Fibroblast of skin of back (primary cell): ENCODE data around the gene AP3M1. TPM values are rescaled to one million over a fixed set of nuclear protein-coding genes. Genes with fewer than 3 reads are reported as not detected.
A peak's percentile ranks its signal among the peaks of the same experiment; 100 is the strongest.
"Not testable (repeated sequence)": the region's sequence is repeated elsewhere in the genome, so short reads cannot be mapped to it uniquely, and the experiment has no call there.

ENCODE experiments used
- DNase-seq: peaks from one replicate; pipeline ENCODE4 v3.0.0-alpha.2; 2013
- polyA plus RNA-seq, 2 experiments: library from polyadenylated mRNA; unstranded; fragments of 120-200 nt; gene quantifications; one replicate each; pipeline ENCODE4 v1.2.1, GENCODE V29; 2013; ENCODE audit not compliant: insufficient read length in 2 of 2

Gene AP3M1, protein sequence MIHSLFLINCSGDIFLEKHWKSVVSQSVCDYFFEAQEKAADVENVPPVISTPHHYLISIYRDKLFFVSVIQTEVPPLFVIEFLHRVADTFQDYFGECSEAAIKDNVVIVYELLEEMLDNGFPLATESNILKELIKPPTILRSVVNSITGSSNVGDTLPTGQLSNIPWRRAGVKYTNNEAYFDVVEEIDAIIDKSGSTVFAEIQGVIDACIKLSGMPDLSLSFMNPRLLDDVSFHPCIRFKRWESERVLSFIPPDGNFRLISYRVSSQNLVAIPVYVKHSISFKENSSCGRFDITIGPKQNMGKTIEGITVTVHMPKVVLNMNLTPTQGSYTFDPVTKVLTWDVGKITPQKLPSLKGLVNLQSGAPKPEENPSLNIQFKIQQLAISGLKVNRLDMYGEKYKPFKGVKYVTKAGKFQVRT
- polyA plus RNA-seq (2013, experiment 1 of 2; ENCODE audit: insufficient read length) = 29.5 TPM
- polyA plus RNA-seq (2013, experiment 2 of 2; ENCODE audit: insufficient read length) = 26.1 TPM

DNA sequence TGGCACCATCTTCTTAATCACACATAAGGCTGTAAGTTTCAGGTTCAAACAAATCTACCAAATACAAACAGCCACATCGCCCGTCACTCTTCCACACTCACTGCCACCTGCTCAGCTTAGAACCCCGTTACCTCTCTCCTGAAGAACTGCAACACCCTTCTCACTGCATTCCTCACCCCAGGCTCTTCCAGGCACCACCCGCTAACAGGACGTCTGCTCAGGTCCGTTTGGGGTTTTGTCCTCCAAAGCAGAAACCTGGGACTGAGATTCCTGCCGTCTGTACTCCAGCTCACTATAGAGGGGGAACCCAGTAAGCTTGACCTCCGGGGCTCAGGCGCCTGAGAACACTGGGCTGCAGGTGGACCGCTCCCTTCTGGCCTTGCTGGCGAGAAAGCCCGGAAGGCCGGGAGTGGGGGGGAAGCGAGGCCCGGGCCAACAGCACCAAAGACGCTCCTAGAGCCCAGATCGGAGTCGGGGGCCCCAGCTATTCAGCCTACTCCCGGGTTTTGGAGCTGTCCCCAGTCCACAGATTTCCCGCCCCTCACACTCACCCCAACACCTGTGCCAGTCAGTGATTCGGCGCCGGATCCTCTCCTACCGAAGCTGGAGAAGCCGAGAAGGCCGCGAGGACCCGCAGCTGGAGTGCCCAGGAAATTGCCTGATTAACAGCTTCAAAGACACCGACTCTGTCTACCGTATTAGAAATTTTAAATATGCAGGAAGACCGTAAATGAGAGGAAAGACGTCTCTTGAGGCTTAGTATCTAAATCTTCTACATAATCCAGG lies at the start of gene AP3M1:
AP3M1 (minus strand) TSS at position 625 of the 786 bp plus-strand sequence. CDS start 12,449 bp downstream, outside the sequence.
- no peak for DNase-seq

DNA sequence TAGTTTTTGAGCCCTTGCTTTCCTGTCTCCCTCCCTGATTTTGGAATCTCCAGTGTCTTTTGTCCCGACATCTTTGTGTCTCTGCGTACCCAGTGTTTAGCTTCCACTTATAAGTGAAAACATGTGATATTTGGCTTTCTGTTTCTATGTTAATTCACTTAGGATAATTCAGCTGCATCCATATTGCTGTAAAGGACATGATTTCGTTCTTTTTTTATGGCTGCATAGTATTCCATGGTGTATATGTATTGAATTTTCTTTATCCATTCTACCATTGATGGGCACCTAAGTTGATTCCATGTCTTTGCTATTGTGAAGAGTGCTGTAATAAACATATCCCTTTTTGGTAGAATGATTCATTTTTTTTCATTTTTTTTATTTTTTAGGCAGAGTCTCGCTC lies 48.7 kb upstream of the AP3M1 start:
- no peak for DNase-seq

DNA sequence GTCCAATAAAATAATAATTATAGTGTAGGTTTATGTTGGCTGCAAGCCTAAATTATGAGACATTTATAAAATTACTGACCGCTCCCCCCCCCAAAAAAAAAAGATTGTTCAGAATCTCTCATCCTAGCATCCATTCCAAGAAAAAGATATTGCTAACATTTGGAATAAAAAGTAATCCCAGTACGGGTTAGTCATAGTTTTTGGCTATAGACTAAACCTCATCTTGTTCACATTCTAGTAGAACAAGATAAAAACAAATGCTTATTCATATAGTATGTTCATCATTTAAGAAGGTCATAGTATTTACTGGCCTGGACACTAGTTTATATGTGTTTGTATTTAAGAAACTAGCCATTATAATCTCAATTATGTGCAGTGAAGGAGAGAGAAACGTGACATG lies 44.4 kb upstream of the AP3M1 start:
- DNase-seq = peak; percentile 44

DNA sequence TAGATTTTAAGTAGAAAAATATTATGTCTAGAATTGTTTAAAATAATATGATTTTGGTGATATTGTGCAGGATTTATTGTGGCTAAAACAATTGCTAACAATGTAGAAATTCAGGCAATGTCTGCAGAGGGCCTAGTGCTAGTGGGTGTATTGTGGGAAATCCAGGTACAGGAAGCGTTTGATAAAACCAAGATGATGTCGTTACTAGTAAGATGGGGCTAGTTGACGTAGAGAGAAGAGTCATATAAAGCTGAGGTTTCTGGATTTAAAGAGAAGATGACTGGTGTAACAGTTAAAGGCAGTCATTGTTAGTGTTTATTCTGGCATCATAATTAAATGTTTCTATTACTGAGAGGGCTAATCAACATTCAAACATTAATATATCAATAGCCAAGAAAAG lies 43.9 kb upstream of the AP3M1 start:
- DNase-seq = peak; percentile 23

DNA sequence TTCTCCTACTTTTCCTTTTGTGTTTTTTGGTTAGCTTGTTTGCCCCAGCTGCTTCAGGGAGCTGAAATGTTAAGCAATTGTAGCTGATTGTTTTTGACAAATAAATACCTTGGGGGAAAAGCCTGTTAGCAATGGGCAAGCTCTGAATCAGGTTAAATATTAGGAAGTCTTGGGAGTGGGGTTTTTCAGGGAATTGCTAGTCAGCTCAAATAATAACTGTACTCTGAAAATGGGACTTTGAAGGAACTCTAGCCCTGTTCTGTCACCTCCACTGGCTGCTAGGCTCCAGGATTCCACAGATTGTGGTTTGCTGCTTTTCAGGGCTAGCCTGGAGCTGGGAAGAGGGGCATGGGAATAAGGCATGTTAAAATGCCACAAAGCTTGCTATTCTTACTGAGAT lies 39.9 kb upstream of the AP3M1 start:
- DNase-seq = peak; percentile 70

DNA sequence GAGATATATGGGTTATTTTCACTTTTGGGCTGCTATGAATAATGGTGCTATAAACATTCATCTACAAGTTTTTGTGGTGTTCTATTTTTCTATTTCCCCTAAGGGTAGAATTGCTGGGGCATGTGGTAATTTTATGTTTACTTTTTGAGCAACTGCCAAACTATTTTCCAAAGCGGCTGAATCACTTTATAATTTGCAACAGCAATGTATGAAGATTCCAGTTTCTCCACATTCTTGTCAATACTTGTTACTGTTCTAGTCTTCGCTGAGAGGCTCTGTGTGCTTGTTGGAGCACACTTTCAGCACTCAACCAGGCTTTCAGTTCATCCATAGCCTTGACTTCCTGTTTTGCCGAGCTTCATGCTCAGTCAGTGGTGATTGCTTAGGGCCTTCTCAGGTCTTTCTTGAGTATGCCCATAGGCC lies 39.4 kb upstream of the AP3M1 start:
- peak; percentile 96 for DNase-seq

DNA sequence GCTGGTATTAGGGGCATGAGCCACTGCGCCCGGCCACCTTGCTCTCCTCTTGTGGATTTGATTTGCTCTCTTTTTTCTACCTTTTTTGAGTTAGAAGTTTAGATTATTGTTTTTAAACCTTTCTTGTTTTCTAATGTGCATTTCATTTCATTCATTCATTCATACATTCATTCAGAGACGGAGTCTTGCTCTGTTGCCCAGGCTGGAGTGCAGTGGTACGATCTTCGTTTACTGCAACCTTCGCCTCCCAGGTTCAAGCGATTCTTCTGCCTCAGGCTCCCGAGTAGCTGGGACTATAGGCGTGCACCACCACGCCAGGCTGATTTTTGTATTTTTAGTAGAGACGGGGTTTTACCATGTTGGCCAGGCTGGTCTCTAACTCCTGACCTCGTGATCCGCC lies 38.0 kb upstream of the AP3M1 start:
- DNase-seq = not testable (repeated sequence)

DNA sequence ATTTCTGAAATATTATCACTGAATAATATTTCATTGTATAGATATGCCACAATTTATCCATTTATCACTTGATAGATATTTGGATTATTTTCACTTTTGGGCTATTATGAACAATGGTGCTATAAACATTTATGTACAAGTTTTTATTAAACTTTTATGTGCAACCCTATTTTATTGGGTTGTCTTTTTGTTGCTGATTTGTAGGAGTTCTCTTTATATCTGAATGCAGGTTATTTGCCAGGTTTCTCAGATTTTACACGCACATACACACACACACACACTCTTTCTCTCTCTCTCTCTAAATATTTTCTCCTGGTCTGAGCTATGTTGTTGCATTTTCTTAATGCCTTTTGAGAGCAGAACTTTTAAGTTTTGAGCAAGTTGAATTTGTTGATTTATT lies 36.6 kb upstream of the AP3M1 start:
- no peak for DNase-seq

DNA sequence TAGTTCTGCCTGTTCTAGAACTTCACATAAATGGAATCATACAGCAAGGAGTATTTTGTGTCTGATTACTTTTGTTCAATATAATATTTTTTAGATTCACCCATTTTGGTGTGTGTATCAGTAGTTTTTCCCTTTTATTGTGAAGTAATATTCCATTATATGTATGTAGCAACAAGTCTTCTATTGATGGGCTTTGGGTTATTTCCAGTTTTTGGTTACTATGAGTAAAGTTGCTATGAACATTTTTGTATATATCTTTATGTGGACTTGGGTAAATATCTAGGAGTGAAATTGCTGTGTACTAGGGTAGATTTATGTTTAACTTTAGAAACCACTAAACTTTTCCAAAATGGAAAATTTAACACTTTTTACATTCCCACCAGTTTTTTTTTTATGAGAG lies 36.0 kb upstream of the AP3M1 start:
- DNase-seq = no peak

DNA sequence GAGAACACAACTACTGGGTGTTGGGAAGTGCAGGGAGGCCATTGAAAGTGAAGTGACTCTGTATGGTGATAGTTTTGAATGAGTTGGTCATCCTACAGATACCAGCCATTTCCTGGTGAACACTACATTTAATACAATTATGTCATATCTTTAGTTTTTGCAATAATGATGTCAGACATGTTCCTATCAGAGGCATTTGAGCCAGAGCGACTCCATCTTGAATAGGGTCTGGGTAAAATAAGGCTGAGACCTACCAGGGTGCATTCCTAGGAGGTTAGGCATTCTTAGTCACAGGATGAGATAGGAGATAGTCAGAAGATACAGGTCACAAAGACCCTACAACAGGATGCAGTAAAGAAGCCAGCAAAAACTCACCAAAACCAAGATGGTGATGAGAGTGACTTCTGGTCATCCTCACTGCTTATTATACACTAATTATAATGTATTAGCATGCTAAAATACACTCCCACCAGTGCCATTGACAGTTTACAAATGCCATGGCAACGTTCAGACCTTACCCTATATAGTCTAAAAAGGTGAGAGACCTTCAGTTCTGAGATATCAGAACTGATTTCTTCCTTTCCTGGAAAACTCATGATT lies 28.6 kb upstream of the AP3M1 start:
- DNase-seq = peak; percentile 48

DNA sequence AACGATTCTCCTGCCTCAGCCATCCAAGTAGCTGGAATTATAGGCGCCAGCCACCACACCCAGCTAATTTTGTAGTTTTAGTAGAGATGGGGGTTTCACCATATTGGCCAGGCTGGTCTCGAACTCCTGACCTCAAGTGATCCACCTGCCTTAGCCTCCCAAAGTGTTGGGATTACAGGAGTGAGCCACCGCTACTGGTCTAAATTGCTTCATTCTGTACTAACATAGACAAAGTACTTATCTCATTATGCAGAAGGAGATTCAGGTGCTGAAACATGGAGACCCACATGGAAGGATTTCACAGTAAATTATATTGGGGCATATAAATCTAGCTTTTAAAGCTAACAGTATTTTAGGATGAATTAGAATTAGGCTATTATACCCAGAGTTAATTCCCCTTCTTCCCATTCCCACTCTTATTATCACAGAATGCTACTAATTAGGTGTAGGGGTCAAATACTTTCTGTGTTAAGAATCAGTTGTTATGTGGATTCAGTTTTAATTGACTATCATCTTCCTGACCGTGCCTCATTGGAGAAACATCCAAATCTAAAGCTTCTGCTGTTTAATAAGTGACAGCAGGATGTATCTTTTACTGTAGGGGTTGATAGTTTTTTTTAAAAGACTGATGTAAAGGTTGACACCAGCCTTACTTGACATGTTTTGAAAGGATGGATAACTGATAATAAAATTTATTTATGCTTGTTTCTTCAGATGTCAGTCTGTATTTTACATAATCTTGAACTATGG lies 27.6 kb upstream of the AP3M1 start:
- no peak for DNase-seq

DNA sequence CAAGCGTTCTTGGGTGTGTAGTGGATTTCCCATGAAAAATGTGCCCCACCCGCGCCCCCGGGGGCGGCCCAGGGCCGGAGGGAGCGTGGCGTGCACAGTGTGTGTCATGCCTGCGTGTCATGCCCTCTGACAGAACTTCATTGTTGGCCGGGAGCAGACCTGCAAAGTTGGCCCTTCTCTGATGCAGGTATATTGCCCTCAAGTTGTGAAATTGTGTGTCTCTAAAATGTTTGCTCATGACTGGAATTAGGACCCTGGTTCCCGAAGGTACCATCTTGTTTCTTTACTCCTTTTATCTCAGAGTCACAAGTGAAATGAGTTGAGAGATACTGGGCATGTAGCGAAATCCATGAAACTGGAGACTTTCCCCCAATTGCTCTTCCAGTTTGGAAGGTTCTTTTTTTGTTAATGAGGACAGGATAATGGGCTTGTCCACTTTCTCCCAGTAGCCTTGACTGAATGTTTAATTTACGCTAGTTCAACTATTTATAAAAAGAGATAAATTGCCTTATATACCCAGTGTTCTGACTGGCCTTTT lies 26.6 kb upstream of the AP3M1 start:
- DNase-seq = peak; percentile 41

DNA sequence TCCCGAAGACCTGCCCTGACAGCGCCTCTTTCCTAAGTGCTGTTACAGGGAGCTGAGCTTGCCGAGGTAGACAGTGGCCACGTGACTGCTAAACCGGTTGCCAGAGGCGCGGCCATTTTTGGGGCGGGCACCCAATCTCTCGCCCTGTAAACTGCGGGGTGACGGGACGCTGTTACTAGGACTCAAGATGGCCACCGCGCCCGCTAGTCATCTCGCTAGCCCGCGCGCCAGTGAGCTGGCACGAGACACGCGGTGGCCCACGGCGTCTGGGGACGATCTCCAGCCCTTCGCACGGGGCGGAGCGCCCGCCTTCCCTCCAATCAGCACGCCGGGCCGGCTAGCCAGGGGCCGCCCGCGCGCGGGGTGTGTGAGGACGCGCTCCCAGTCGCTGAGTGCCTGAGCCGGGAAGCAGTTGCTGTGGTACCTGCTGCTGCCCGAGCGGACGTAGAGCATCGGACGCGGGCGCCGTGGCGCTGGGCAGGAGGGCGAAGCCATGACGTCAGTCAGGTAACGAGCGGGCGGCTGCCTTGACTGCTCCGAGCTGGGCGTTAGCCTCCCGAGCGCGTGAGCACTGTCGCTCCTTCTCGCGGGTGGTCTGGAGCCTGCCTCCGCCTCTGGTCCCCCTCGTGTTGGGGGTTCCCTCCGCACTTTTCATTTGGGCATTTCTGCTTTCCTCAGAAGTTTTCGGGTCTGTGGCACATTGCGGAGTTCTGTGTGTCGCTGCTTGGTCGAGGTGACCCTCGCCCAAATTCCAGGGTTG lies 25.9 kb upstream of the AP3M1 start:
- DNase-seq = peak; percentile 97

DNA sequence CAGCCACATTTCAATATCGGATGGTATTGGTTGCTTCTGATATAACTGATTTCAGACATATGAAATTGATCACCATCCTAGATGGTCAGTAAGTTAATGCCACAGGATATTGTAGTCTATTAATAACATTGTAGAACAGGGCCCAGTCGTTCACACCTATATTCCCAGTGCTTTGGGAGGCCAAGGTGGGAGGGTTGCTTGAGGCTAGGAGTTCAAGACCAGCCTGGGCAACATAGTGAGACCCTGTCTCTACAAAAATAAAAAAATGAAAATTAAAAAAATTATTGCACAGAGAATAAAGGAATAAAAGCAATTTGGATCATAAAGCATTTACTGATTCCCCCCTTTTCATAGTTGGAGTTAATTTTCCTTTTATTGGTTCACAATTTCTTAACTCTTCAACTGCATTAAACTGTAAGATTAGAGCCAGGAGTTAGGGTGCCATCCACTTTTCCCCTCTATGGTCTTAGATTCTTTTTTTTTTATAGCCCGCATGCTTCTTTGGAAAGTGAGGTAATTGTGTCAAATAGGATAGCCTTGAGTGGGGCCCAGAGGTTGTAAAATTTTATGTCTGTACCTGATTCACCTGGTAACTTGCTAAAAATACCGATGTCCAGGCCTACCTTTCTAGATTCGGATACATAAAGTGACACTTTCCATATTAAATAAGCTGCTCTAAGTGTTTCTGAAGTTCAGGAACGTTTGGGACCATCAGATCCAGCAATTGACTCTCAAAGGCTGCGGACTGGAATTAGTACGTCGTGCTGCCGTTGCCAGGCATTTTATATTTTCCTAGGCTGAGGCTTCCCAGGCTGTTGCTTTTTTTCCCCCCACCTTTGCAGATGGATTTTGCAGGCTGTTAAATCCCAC lies 25.1 kb upstream of the AP3M1 start:
- DNase-seq = no peak

DNA sequence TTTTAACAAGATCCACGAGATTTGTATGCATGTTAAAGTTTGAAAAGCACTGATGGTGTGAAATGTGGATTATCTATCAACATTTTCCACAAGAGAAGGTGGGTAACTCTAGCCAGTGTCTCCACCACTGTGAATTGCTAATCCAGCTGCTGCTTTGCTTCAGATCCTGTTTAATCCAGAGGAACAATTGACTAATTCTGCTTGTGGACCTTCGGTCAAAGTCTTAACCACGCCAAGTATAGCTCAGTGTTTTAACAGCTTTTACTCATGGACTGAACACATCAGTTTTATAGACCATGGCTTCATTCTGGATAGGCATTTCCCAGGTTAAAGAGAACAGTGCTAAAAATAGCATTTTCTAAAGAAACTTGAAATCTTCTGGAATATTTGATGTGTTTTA lies 23.9 kb upstream of the AP3M1 start:
- DNase-seq = no peak

DNA sequence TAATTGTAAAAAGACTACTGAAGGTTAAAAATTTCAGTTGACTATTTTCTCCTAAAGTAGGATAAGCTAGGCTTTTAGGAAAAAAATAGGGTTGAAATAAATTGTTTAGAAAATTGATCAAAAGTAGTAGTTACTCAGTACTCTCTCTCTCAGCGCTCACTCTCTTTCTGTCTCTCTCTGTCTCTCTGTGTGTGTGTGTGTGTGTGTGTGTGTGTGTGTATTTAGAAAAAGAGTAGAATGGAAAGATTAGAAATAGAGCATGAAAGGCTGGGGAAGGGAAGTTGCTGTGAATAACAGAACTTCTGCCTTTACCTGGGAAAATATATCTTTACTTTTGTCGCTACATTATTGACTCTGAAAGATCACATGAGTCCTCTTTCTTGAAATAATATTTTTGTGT lies 21.0 kb upstream of the AP3M1 start:
- no peak for DNase-seq

DNA sequence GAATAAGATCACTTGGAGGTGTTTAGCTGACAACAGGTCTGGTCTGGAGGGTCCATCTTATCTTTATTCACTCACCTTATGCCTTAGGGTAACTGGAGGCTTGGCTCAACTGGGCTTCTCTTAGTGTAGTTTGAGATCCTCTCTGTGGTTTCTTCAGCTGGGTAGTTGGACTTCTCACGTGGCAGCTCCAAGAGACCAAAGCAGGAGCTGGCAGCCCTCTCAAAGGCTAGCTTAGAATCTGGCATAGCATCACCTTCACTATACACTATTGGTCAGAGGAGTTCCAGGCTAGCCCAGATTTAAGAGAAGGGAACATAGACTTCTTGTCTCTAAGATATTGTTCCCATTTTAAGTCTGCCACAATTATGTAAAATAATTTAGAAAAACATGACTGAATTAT lies 16.8 kb upstream of the AP3M1 start:
- DNase-seq = no peak

DNA sequence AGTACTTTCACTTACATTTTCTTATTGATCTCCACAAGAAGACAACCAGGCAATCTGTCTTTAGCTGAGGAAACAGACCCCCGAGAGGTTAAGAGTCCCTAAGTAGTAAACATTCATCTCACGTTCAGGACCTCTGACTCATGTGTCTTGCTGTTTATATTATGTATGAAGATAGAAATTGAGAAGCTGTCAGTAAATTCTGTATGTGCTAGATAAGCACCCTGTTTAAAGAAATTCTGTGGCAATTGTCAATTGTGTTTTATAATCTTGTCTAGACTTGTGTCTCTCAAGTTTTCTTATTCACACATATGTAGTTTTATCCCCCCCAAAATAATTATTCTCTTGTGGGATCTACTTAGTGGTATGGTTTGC lies 14.9 kb upstream of the AP3M1 start:
- DNase-seq = peak; percentile 64

DNA sequence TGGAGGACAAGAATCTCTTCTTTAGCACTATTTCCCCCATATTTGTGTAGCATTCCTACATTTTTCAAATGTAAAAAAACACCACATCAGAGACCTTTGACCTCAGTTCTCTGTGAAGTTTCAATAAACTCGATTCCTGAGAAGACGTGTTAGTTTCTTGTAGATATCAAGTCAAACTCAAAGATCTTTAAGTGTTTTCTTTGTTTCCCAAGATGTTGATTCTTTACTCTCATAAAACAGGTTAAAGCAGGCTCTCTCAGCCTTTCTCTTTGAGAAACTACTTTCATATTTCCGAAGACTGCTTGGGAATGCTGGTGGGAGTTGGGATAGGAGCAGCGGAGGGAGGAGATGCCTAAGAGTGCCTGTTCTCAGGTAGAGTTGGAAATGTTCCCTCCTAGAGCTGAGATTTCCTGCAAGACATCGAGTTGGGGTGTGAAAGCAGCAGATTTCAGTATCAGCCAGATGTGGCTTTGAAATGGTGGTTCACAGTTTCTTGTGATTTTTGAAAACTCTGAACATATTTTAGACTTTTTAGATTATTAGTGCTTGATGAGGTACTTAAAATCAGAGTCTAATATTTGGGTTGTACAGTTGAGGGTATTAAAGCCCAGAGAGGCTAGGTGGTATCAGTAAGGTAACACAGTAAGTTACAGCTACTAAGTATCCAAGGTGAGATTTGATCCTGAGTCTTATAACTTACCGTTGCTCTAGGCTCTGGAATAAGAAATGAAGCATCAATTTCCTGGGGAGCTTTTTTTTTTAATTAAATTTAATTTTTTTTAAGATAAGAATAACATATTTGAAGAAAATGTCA lies 14.3 kb upstream of the AP3M1 start:
- peak; percentile 58 for DNase-seq
